K562 (cell line): ENCODE measurements around the gene EIF1B. TPM values are rescaled to one million over a fixed set of nuclear protein-coding genes. Genes with fewer than 3 reads are reported as not detected.

Experiments
- ARID2 ChIP-seq: fragments of 450-650 bp; IDR thresholded peaks from 2 replicates; pipeline ENCODE4 v1.6.1; 2017; ENCODE audit warnings: antibody characterized with exemption, mild to moderate bottlenecking
- BCOR ChIP-seq: fragments of 450-650 bp; IDR thresholded peaks from 2 replicates; pipeline ENCODE4 v1.6.1; 2016
- EP300 ChIP-seq: IDR thresholded peaks from 2 replicates; pipeline ENCODE4 v1.6.1; 2012; ENCODE audit warnings: low read length, improper control_type of control experiment
- FUS ChIP-seq: fragments of 200-400 bp; formaldehyde crosslinking; optimal IDR thresholded peaks from 2 replicates; pipeline ENCODE3; 2017; ENCODE audit warnings: low read depth, low read length
- HLTF ChIP-seq: fragments of 450-650 bp; IDR thresholded peaks from 2 replicates; pipeline ENCODE4 v1.6.1; 2016
- NFATC3 ChIP-seq: fragments of 450-650 bp; IDR thresholded peaks from 2 replicates; pipeline ENCODE4 v1.6.1; 2017; ENCODE audit warnings: mild to moderate bottlenecking
- NR1H2 ChIP-seq: sonication (generic); formaldehyde crosslinking; IDR thresholded peaks from 2 replicates; pipeline ENCODE4 v1.4.0; 2020; ENCODE audit warnings: mild to moderate bottlenecking, missing genetic modification reagents
- NR2C1 ChIP-seq, 2 experiments: fragments of 450-650 bp; IDR thresholded peaks; 2 replicates each; pipeline ENCODE4 v1.6.1; 2017; ENCODE audit warnings: mild to moderate bottlenecking in 2 of 2, antibody characterized with exemption in 1 of 2, inconsistent platforms in 1 of 2, missing compliant biosample characterization in 1 of 2, missing genetic modification characterization in 1 of 2
- PHF21A ChIP-seq: fragments of 450-650 bp; IDR thresholded peaks from 2 replicates; pipeline ENCODE4 v1.6.1; 2017; ENCODE audit warnings: low read depth, borderline replicate concordance
- POLR2H ChIP-seq: IDR thresholded peaks from 2 replicates; pipeline ENCODE4 v1.6.1; 2016; ENCODE audit warnings: missing genetic modification characterization, low read depth, mild to moderate bottlenecking, control low read depth, missing compliant biosample characterization, moderate library complexity
- SAP30 ChIP-seq: fragments of 200-600 bp; sonication (generic); IDR thresholded peaks from 2 replicates; pipeline ENCODE4 v1.6.1; 2012; ENCODE audit warnings: borderline replicate concordance, low read depth, mild to moderate bottlenecking, moderate library complexity, low read length, control low read depth, inconsistent platforms; ENCODE audit not compliant: insufficient read depth, poor library complexity, severe bottlenecking
- XRCC5 ChIP-seq: fragments of 200-400 bp; formaldehyde crosslinking; IDR thresholded peaks from 2 replicates; pipeline ENCODE4 v1.6.1; 2017; ENCODE audit warnings: low read depth, mild to moderate bottlenecking, low read length
- ZNF133 ChIP-seq: fragments of 250-450 bp; sonication (Bioruptor Pico); IDR thresholded peaks from 2 replicates; pipeline ENCODE4 v1.4.0; 2020; ENCODE audit warnings: mild to moderate bottlenecking
- ZNF445 ChIP-seq: fragments of 250-450 bp; sonication (Bioruptor Pico); IDR thresholded peaks from 2 replicates; pipeline ENCODE4 v1.4.0; 2020; ENCODE audit warnings: low read depth, mild to moderate bottlenecking, moderate library complexity
- ZNF77 ChIP-seq: fragments of 250-450 bp; sonication (Bioruptor Pico); IDR thresholded peaks from 2 replicates; pipeline ENCODE4 v1.5.0; 2020
- polyA plus RNA-seq, 8 experiments: library from polyadenylated mRNA; depleted of rRNA in 4 of 8; stranded (reverse) in 5 of 8; unstranded in 3 of 8; fragments of >200 nt; fragmentation: Nextera tagmentation in 2 of 8; fragmentation: Illumina TruSeq in 1 of 8; extraction: Ambion mirVana in 2 of 8; extraction: Trizol in 1 of 8; gene quantifications; 2 replicates each; pipeline versions ENCODE4 v1.2.1 to v1.2.3, GENCODE V29; 2011 to 2014; ENCODE audit warnings: inconsistent platforms in 1 of 8, missing spikeins in 1 of 8
- total RNA-seq, 7 experiments: library from RNA; depleted of rRNA in 6 of 7; stranded (reverse); fragments of >200 nt in 6 of 7; fragmentation: Illumina TruSeq in 2 of 7; extraction: Trizol in 2 of 7; gene quantifications; 2 replicates each; pipeline versions ENCODE4 v1.2.1 to v1.2.3, GENCODE V29; 2011 to 2021; ENCODE audit warnings: low replicate concordance in 1 of 7
- TF ChIP-seq, protein P1 (sequence below): fragments of 450-650 bp; conservative IDR thresholded peaks from 2 replicates; pipeline ENCODE4 v1.6.1; 2016; ENCODE audit warnings: missing genetic modification characterization, low read depth, mild to moderate bottlenecking, missing compliant biosample characterization, moderate library complexity
- TF ChIP-seq, protein P2 (sequence below): sonication (generic); formaldehyde crosslinking; IDR thresholded peaks from 2 replicates; pipeline ENCODE4 v1.9.0; 2022; ENCODE audit warnings: mild to moderate bottlenecking, missing genetic modification reagents
- TF ChIP-seq, protein P3 (sequence below): fragments of 450-650 bp; IDR thresholded peaks from 2 replicates; pipeline ENCODE4 v1.6.1; 2016; ENCODE audit warnings: borderline replicate concordance
- TF ChIP-seq, protein P4 (sequence below): fragments of 450-650 bp; formaldehyde crosslinking; conservative IDR thresholded peaks from 2 replicates; pipeline ENCODE4 v1.4.0; 2022; ENCODE audit warnings: mild to moderate bottlenecking, missing genetic modification characterization

EIF1B gene
- total and polyA plus RNA-seq, 9 of the 15 experiments (the other 6 are each of a cell fraction or from before 2014, with no cell fraction given) = 18.1 to 184 (median 78.9) TPM

GRCh38 chr3:40313975-40314860 is 4.7 kb downstream of the EIF1B start (continued):
- TF ChIP-seq, protein P1, sequence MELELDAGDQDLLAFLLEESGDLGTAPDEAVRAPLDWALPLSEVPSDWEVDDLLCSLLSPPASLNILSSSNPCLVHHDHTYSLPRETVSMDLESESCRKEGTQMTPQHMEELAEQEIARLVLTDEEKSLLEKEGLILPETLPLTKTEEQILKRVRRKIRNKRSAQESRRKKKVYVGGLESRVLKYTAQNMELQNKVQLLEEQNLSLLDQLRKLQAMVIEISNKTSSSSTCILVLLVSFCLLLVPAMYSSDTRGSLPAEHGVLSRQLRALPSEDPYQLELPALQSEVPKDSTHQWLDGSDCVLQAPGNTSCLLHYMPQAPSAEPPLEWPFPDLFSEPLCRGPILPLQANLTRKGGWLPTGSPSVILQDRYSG (tag) = peak; percentile 81; the same call in 1 of the 2 replicates
- no peak for TF ChIP-seq HLTF
- TF ChIP-seq, protein P2, sequence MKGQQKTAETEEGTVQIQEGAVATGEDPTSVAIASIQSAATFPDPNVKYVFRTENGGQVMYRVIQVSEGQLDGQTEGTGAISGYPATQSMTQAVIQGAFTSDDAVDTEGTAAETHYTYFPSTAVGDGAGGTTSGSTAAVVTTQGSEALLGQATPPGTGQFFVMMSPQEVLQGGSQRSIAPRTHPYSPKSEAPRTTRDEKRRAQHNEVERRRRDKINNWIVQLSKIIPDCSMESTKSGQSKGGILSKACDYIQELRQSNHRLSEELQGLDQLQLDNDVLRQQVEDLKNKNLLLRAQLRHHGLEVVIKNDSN (CRISPR knock-in tag) = peak; percentile 41; the same call in 1 of the 2 replicates
- 0 out of 2 replicates have a peak, but pooled peaks have one; percentile 66 for TF ChIP-seq ZNF445 (CRISPR knock-in tag)
- TF ChIP-seq POLR2H = peak; percentile 54
- TF ChIP-seq XRCC5 = no peak
- no peak for TF ChIP-seq PHF21A
- no peak for TF ChIP-seq FUS
- no peak for TF ChIP-seq ZNF133 (CRISPR knock-in tag)
- peak; percentile 20; the same call in 1 of the 2 replicates for TF ChIP-seq EP300
- TF ChIP-seq SAP30 = no peak
- TF ChIP-seq, protein P3, sequence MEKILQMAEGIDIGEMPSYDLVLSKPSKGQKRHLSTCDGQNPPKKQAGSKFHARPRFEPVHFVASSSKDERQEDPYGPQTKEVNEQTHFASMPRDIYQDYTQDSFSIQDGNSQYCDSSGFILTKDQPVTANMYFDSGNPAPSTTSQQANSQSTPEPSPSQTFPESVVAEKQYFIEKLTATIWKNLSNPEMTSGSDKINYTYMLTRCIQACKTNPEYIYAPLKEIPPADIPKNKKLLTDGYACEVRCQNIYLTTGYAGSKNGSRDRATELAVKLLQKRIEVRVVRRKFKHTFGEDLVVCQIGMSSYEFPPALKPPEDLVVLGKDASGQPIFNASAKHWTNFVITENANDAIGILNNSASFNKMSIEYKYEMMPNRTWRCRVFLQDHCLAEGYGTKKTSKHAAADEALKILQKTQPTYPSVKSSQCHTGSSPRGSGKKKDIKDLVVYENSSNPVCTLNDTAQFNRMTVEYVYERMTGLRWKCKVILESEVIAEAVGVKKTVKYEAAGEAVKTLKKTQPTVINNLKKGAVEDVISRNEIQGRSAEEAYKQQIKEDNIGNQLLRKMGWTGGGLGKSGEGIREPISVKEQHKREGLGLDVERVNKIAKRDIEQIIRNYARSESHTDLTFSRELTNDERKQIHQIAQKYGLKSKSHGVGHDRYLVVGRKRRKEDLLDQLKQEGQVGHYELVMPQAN = no peak
- TF ChIP-seq NR2C1 (IDR thresholded peaks at IDR 0.05) = no peak; the same call in 1 of the 2 replicates
- TF ChIP-seq NR2C1 (tag; IDR thresholded peaks at IDR 0.05) = 0 out of 2 replicates have a peak, but pooled peaks have one; percentile 15
- TF ChIP-seq, protein P4, sequence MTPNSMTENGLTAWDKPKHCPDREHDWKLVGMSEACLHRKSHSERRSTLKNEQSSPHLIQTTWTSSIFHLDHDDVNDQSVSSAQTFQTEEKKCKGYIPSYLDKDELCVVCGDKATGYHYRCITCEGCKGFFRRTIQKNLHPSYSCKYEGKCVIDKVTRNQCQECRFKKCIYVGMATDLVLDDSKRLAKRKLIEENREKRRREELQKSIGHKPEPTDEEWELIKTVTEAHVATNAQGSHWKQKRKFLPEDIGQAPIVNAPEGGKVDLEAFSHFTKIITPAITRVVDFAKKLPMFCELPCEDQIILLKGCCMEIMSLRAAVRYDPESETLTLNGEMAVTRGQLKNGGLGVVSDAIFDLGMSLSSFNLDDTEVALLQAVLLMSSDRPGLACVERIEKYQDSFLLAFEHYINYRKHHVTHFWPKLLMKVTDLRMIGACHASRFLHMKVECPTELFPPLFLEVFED (CRISPR knock-in tag) = 0 out of 2 replicates have a peak, but pooled peaks have one; percentile 41
- no peak for TF ChIP-seq ARID2
- no peak for TF ChIP-seq BCOR
- TF ChIP-seq NFATC3 = 0 out of 2 replicates have a peak, but pooled peaks have one; percentile 18
- TF ChIP-seq ZNF77 (CRISPR knock-in tag) = no peak
- no peak for TF ChIP-seq NR1H2 (CRISPR knock-in tag)
